HepG2 (cell line): ENCODE results near the gene ZNF318. TPM values are rescaled to one million over a fixed set of nuclear protein-coding genes. Genes with fewer than 3 reads are reported as not detected.
A peak's percentile ranks its signal among the peaks of the same experiment; 100 is the strongest.

Experiments
- ATAC-seq: fragments of 200-7000 bp; cut with Tn5 transposase; 3 replicates; pipeline ENCODE4 v1.9.1; 2020; ENCODE audit warnings: mild to moderate bottlenecking, moderate library complexity
- BruUV-seq: library from RNA; stranded (reverse); fragments of 400-500 nt; replicated peaks from 2 replicates; lab custom pipeline; 2021; lab: Mats Ljungman, UMichigan
- CTCF ChIA-PET: fragments of 300-600 bp; formaldehyde crosslinking; extraction: SDS; loops from one replicate; lab custom pipeline; 2021; ENCODE audit warnings: low total read pairs, inconsistent platforms, low intra/inter-chr PET ratio; lab: Yijun Ruan, JAX
- POLR2A ChIA-PET: fragments of 350-600 bp; sonication (Branson Sonifier 250); formaldehyde crosslinking; loops from one replicate; lab custom pipeline; 2020; ENCODE audit warnings: antibody characterized with exemption, inconsistent platforms; lab: Yijun Ruan, JAX
- DNase-seq: peaks from one replicate; pipeline ENCODE4 v3.0.0-alpha.2; 2015; ENCODE audit warnings: low spot score
- FAIRE-seq: peaks from 3 replicates; lab custom pipeline; 2011; peaks lifted over from hg19 to GRCh38; lab: Jason Lieb, UNC
- H2AFZ ChIP-seq: one replicate; pipeline ENCODE4 v1.6.1; 2011; ENCODE audit warnings: low read length, inconsistent platforms
- H3K27ac ChIP-seq: fragments of 300-600 bp; 3 replicates; pipeline ENCODE4 v1.8.0; 2011; ENCODE audit warnings: mixed run types, mild to moderate bottlenecking, mixed read lengths, low read length, inconsistent platforms; ENCODE audit not compliant: insufficient read depth; ENCODE audit errors: extremely low read length
- H3K27me3 ChIP-seq, 2 experiments: fragments of 200-600 bp in 1 of 2; 2 replicates in 1 of 2; 3 replicates in 1 of 2; pipeline versions ENCODE4 v1.6.0 to v1.8.0; 2011; ENCODE audit warnings: low read length in 2 of 2, mild to moderate bottlenecking in 2 of 2, moderate library complexity in 2 of 2, inconsistent platforms in 1 of 2; ENCODE audit not compliant: insufficient read depth in 2 of 2, control insufficient read depth in 1 of 2
- H3K36me3 ChIP-seq, 2 experiments: fragments of 200-600 bp in 1 of 2; replicated peaks in 1 of 2; 2 replicates in 1 of 2; 3 replicates in 1 of 2; pipeline versions ENCODE4 v1.5.1 to v1.8.0; 2011; ENCODE audit warnings: low read length in 2 of 2, inconsistent platforms in 1 of 2; ENCODE audit not compliant: insufficient read depth in 2 of 2, control insufficient read depth in 1 of 2
- H3K4me1 ChIP-seq: 2 replicates; pipeline ENCODE4 v1.5.1; 2012; ENCODE audit warnings: low read length, inconsistent platforms; ENCODE audit not compliant: insufficient read depth
- H3K4me2 ChIP-seq: 2 replicates; pipeline ENCODE4 v1.6.0; 2011; ENCODE audit warnings: low read depth, low read length, inconsistent platforms
- H3K4me3 ChIP-seq, 3 experiments: fragments of 200-600 bp in 1 of 3; sonication (generic), shearing (Covaris generic) in 1 of 3; replicated peaks in 1 of 3; 2 replicates each; pipeline ENCODE4 v1.5.1; 2011 to 2016; ENCODE audit warnings: low read length in 3 of 3, inconsistent platforms in 2 of 3, low read depth in 2 of 3, mild to moderate bottlenecking in 2 of 3, control low read depth in 1 of 3, mixed read lengths in 1 of 3; ENCODE audit not compliant: insufficient read depth in 1 of 3
- H3K79me2 ChIP-seq: one replicate; pipeline ENCODE4 v1.6.1; 2011; ENCODE audit warnings: low read length, inconsistent platforms; ENCODE audit not compliant: insufficient read depth
- H3K9ac ChIP-seq: 2 replicates; pipeline ENCODE4 v1.6.0; 2011; ENCODE audit warnings: mild to moderate bottlenecking, low read depth, low read length, inconsistent platforms; ENCODE audit not compliant: insufficient read depth
- H3K9me3 ChIP-seq: 2 replicates; pipeline ENCODE4 v1.5.1; 2012; ENCODE audit warnings: mild to moderate bottlenecking, low read length
- H4K20me1 ChIP-seq: 2 replicates; pipeline ENCODE4 v1.6.0; 2011; ENCODE audit warnings: inconsistent platforms, mild to moderate bottlenecking, low read length, moderate library complexity; ENCODE audit not compliant: insufficient read depth
- AGO1 ChIP-seq: fragments of 200-400 bp; formaldehyde crosslinking; IDR thresholded peaks from 2 replicates; pipeline ENCODE4 v1.6.1; 2017; ENCODE audit warnings: mild to moderate bottlenecking, low read depth, low read length, moderate library complexity; ENCODE audit not compliant: poor library complexity, severe bottlenecking
- ARNTL ChIP-seq: sonication (generic); formaldehyde crosslinking; IDR thresholded peaks from 2 replicates; pipeline ENCODE4 v1.4.0; 2020; ENCODE audit warnings: mild to moderate bottlenecking, missing genetic modification reagents
- ATF1 ChIP-seq: IDR thresholded peaks from 2 replicates; pipeline ENCODE4 v1.6.1; 2016; ENCODE audit warnings: mild to moderate bottlenecking, control low read depth
- BCL6 ChIP-seq: IDR thresholded peaks from 2 replicates; pipeline ENCODE4 v1.6.1; 2016; ENCODE audit warnings: missing genetic modification reagents, missing compliant biosample characterization
- FOXA1 ChIP-seq, 2 experiments: fragments of 450-650 bp in 1 of 2; sonication (generic) in 1 of 2; formaldehyde crosslinking in 1 of 2; IDR thresholded peaks; 2 replicates each; pipeline versions ENCODE4 v1.4.0 to v1.6.1; 2016 to 2020; ENCODE audit warnings: missing genetic modification reagents in 1 of 2
- HOXA9 ChIP-seq: sonication (generic); formaldehyde crosslinking; IDR thresholded peaks from 2 replicates; pipeline ENCODE4 v1.8.1; 2022; ENCODE audit warnings: missing genetic modification reagents, mild to moderate bottlenecking, moderate library complexity, borderline replicate concordance
- RARA ChIP-seq: IDR thresholded peaks from 2 replicates; pipeline ENCODE4 v1.6.1; 2016; ENCODE audit warnings: missing genetic modification reagents, missing compliant biosample characterization
- SMAD3 ChIP-seq: sonication (generic); formaldehyde crosslinking; IDR thresholded peaks from 2 replicates; pipeline ENCODE4 v1.4.0; 2020; ENCODE audit warnings: missing genetic modification reagents
- ZFYVE20 ChIP-seq: sonication (generic); formaldehyde crosslinking; IDR thresholded peaks from 2 replicates; pipeline ENCODE4 v1.8.0; 2023; ENCODE audit warnings: low read depth, mild to moderate bottlenecking, moderate library complexity, missing genetic modification reagents, borderline replicate concordance
- ZNF18 ChIP-seq: sonication (generic); formaldehyde crosslinking; IDR thresholded peaks from 2 replicates; pipeline ENCODE4 v1.8.0; 2022; ENCODE audit warnings: mild to moderate bottlenecking, missing genetic modification reagents; ENCODE audit not compliant: insufficient replicate concordance
- ZNF224 ChIP-seq: sonication (generic); formaldehyde crosslinking; IDR thresholded peaks from 2 replicates; pipeline ENCODE4 v1.5.0; 2020; ENCODE audit warnings: mild to moderate bottlenecking, missing genetic modification reagents
- ZNF282 ChIP-seq: fragments of 450-650 bp; IDR thresholded peaks from 2 replicates; pipeline ENCODE4 v1.6.1; 2018; ENCODE audit not compliant: partially characterized antibody
- ZNF335 ChIP-seq: sonication (generic); formaldehyde crosslinking; IDR thresholded peaks from 2 replicates; pipeline ENCODE4 v1.4.0; 2020; ENCODE audit warnings: missing genetic modification reagents
- ZNF460 ChIP-seq: sonication (generic); formaldehyde crosslinking; IDR thresholded peaks from 2 replicates; pipeline ENCODE4 v1.5.1; 2020; ENCODE audit warnings: missing genetic modification reagents, mild to moderate bottlenecking, borderline replicate concordance
- ZNF574 ChIP-seq: sonication (generic); formaldehyde crosslinking; IDR thresholded peaks from 2 replicates; pipeline ENCODE4 v1.4.0; 2020; ENCODE audit warnings: missing genetic modification reagents
- ZNF839 ChIP-seq: sonication (generic); formaldehyde crosslinking; IDR thresholded peaks from 2 replicates; pipeline ENCODE4 v1.4.0; 2020; ENCODE audit warnings: missing genetic modification reagents, mild to moderate bottlenecking, borderline replicate concordance
- ZNF879 ChIP-seq: sonication (generic); formaldehyde crosslinking; IDR thresholded peaks from 2 replicates; pipeline ENCODE4 v1.8.1; 2023; ENCODE audit warnings: missing genetic modification reagents
- WGBS: methylation state at CpG from one replicate; pipeline ENCODE4 v1.1.6; 2017; ENCODE audit warnings: low lambda C conversion rate; 5-methylcytosine and 5-hydroxymethylcytosine counted together
- in situ Hi-C: cut with HindIII; loops from 2 replicates; pipeline ENCODE4 v1.10.0; 2017; ENCODE audit warnings: low pct_unique_long_range_greater_than_20kb; ENCODE audit not compliant: extremely low pct_ligation_motif_present
- intact Hi-C: fragments of 100-400 bp; cut with micrococcal nuclease; formaldehyde crosslinking; loops from one replicate; pipeline ENCODE4 v1.10.0; 2022; ENCODE audit not compliant: unreplicated experiment
- polyA plus RNA-seq, 8 experiments: library from polyadenylated mRNA; depleted of rRNA in 3 of 8; stranded (reverse) in 7 of 8; unstranded in 1 of 8; fragments of >200 nt; fragmentation: Illumina TruSeq in 4 of 8; extraction: Trizol in 4 of 8; gene quantifications; 2 replicates each; pipeline versions ENCODE4 v1.2.1 to v1.2.3, GENCODE V29; 2011 to 2016; ENCODE audit warnings: low read depth in 4 of 8, missing spikeins in 1 of 8, mixed read lengths in 1 of 8; ENCODE audit not compliant: insufficient read depth in 1 of 8
- total RNA-seq, 5 experiments: library from RNA; depleted of rRNA; stranded (reverse); fragments of >200 nt; fragmentation: Illumina TruSeq; extraction: Trizol; gene quantifications; 2 replicates each; pipeline ENCODE4 v1.2.3, GENCODE V29; 2016; ENCODE audit warnings: low read depth in 1 of 5
- TF ChIP-seq, protein P1 (sequence below): sonication (generic); formaldehyde crosslinking; IDR thresholded peaks from 2 replicates; pipeline ENCODE4 v1.5.0; 2020; ENCODE audit warnings: missing genetic modification reagents, mild to moderate bottlenecking, borderline replicate concordance

The ZNF318 gene
- total and polyA plus RNA-seq, 2 of the 13 experiments (the other 11 are each of a cell fraction or from before 2014, with no cell fraction given), result 13.0 to 14.5 TPM

DNA sequence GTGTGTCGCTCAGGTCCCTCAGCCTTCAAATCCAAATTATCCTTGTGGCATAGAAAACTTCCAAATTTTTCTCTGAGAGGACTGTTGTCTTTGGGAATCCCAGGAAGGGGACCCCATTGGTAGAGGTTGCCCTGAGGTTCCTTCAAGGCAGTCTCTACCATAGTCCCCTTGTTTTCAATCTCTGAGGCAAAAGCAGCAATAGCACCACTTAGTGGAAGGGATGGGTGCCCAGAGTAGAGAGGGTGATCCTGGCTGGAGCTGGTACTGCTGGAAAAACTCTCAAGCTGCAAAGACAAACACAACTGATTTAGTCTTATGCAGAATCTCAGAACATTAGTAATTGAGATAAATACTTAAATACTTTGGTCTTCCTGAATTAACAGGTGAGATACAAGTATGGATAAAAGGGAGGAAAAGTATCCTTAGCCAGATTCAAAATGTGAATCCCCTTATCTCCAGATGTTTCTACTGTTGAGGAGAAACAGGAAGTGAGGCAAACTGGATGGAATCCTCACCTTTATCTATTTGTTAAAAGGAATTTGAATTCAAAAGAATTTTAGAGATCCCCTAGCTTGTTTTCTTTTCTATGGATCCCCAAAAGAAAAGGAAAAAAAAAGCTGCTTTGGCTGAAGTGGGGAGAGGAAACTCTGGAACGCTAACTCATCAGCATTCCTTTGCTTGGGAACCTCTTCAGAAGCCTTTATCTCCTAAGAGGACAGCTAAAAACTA lies 13.4 kb downstream of the ZNF318 start:
- 97% methylated on average over 2 of the region's 2 CpGs for WGBS
- no peak overlapping the region for H3K4me2 ChIP-seq
- H3K9ac ChIP-seq, result no peak overlapping the region
- H3K27ac ChIP-seq, result no peak overlapping the region
- no peak overlapping the region for H2AFZ ChIP-seq
- no peaks in the 10 kb centered on the region for H3K9me3 ChIP-seq
- peaks cover 2% of the 10 kb centered on the region for H3K4me1 ChIP-seq
- ATAC-seq (peak; percentile 99), DNase-seq (peak; percentile 64), FAIRE-seq (peak; percentile 65)
- H3K79me2 ChIP-seq, result peaks cover 2% of the 10 kb centered on the region
- BruUV-seq, result no TSS peak
- peaks cover 21 to 61% of the 10 kb centered on the region in 2 experiments for H3K36me3 ChIP-seq
- no peaks in the 10 kb centered on the region for H3K27me3 ChIP-seq
- H4K20me1 ChIP-seq, result no peaks in the 10 kb centered on the region; the same call in 1 of the 2 replicates
- POLR2A ChIA-PET, result interaction anchor here (0.9 to 1.7 kb wide), 6 partner anchors 13 to 133 kb away, joined by 3 to 6 read pairs (median 4); partner anchors contain the start of gene ZNF318
- intact Hi-C loops, result loop anchor here (1.0 kb wide), 1 partner anchor 93 kb away; no protein-coding TSS in a partner anchor
- in situ Hi-C loops, result loop anchor here (5.0 kb wide), 1 partner anchor 94 kb away; no protein-coding TSS in a partner anchor
- CTCF ChIA-PET, result interaction anchor here (0.6 to 2.3 kb wide), 4 partner anchors 21 to 126 kb away, joined by 3 to 25 read pairs (median 8); partner anchors contain the start of genes CRIP3 and DNPH1
- H3K4me3 ChIP-seq, result no peak overlapping the region
- TF ChIP-seq SMAD3 (CRISPR knock-in tag) (no peak), HOXA9 (CRISPR knock-in tag) (no peak), ZNF839 (CRISPR knock-in tag) (no peak), AGO1 (no peak), FOXA1 (IDR thresholded peaks at IDR 0.05) (no peak), FOXA1 (CRISPR knock-in tag; IDR thresholded peaks at IDR 0.05) (no peak), BCL6 (0 out of 2 replicates have a peak, but pooled peaks have one; percentile 11), ZNF879 (no peak), ZNF335 (CRISPR knock-in tag) (no peak), ZNF224 (CRISPR knock-in tag) (no peak), ZNF460 (CRISPR knock-in tag) (no peak), ATF1 (no peak), ZNF574 (no peak), RARA (CRISPR knock-in tag) (no peak), ZNF282 (no peak), ZFYVE20 (no peak), ARNTL (no peak), ZNF18 (CRISPR knock-in tag) (no peak)
- TF ChIP-seq, protein P1, sequence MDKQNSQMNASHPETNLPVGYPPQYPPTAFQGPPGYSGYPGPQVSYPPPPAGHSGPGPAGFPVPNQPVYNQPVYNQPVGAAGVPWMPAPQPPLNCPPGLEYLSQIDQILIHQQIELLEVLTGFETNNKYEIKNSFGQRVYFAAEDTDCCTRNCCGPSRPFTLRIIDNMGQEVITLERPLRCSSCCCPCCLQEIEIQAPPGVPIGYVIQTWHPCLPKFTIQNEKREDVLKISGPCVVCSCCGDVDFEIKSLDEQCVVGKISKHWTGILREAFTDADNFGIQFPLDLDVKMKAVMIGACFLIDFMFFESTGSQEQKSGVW (CRISPR knock-in tag), result no peak
